D341Med (cell line): ENCODE results near the gene TRAIP.
"Not testable (repeated sequence)": the region's sequence is repeated elsewhere in the genome, so short reads cannot be mapped to it uniquely, and the experiment has no call there.

ENCODE experiments used
- DNase-seq: peaks from one replicate; pipeline ENCODE4 v3.0.0; 2012; ENCODE audit warnings: low spot score

Gene TRAIP

DNA sequence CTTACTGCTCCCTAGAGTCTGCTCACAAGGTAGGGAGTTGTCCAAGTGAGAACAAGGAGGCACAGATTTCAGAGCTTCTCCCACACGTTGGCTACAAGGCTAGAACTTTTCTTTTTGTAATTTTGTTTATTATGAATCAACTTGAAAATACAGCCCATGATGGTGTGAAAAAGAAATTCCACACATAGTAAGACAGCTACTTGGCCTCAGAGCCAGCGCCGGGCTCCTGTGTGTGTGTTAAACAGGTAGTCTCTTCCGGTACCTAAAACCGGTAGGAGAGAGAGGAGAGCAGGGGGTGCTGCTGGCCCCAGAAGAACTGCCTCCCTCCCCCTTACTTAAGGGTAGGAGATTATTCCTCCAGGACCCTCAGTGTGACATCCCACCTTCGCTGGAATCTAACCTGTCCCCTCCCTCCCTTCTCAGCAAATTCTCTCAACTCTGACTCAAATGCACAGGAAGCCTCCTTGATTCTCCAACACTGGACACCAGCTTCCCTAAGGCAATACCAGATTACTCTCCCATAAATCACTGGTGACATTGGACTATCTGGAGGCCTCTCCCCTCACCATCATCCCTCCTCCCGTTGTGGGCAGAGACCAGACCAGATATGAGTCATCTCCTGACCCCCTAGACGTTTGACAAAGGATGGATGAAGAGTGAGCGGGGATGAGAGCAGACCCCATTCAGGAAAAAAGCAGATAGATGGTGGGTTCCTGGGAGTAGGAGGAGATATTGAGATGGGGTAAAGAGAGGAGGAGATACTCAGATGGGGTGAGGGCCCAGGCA lies 65.5 kb downstream of the TRAIP start:
- no peak for DNase-seq

DNA sequence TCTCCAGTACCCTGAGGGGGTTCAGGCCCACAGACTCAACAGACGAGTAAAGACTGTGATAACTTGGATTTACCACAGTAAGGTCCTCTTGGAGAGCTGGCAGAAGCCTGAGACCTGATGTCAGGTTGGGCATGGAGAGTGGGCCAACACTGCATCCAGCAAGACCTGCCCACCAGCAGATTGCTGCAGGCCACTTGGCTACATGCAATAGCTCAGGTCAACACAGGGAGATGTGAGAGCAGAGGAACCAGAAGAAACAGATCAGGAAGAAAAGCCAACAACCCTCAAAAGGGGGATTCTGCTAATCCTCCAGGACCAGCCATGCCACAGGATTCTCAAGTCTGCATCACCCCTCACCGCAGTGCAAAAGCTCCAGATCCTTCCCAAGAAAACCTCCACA lies 68.3 kb downstream of the TRAIP start:
- DNase-seq, result no peak

DNA sequence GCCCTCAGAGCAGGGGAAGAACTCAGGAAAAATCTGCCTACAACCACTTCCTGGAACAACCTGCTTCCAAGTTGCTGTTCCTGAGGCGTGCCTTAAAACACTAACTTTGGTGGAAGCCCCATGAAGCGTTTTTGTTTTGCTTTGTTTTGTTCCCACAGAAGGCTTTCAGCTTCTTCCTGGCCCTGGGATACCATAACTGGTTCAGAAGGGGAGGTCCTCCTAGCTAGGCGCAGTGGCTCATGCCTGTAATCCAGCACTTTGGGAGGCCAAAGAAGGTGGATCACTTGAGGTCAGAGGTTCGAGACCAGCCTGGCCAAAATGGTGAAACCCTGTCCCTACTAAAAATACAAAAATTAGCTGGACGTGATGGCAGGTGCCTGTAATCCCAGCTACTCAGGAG lies 68.8 kb downstream of the TRAIP start:
- no peak for DNase-seq

DNA sequence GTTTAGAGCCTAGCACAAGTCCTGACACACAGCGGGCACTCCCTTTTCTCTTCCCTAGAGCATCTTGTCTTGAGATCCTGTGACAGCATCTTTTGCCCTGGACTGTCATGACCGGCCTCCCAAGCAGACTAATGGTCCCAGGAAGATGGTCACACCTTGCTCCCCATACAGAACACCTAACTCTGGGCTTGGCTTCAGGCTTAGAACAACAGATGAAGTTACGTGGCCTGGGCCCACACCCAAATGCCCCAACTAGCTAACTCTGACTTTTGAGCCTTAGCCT lies 69.2 kb downstream of the TRAIP start:
- no peak for DNase-seq

DNA sequence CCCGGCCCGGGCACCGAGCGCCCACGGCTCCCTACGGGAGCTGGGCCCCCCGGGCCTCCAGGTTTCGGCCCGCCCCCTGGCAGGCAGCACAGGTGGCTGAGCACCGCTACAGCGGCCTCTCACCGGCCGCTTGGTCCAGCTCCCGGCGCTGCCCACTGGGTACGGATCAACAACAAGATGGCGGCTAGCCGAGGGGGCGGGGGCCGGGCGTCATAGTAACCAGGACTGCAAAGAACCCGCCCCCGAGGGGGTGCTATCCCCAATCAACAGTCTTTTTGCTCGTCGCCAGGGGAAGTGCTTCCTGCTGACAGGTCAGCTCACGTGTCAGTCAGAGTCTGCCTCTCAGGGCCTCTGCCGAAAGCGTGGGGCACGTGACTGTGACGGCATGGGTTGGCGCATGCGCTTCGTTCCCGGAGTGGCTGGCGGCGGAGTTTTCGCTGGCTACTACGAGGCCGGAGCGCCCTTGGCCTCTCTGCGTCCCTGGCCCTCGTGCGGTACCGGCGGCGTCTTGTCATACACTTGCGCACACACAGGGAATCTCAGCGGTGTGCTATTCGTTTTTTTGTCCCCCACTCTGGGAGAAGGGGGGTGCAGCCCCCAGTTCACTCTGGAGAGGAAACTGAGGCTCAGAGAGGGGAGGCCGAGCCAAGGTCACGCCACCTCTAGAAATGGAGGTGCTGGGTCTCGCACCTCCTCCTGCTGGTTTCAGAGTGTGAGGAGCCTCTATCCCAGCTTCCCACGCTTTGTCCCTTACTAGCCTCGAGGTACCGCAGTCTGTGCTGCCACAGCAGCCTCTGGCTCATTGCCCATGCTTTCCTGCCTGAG lies 69.8 kb downstream of the TRAIP start, which contains the start of gene IP6K1:
IP6K1 (minus strand) TSS at position 186 of the 825 bp plus-strand sequence. CDS start 38,502 bp downstream, outside the sequence.
- peak; percentile 99 for DNase-seq

DNA sequence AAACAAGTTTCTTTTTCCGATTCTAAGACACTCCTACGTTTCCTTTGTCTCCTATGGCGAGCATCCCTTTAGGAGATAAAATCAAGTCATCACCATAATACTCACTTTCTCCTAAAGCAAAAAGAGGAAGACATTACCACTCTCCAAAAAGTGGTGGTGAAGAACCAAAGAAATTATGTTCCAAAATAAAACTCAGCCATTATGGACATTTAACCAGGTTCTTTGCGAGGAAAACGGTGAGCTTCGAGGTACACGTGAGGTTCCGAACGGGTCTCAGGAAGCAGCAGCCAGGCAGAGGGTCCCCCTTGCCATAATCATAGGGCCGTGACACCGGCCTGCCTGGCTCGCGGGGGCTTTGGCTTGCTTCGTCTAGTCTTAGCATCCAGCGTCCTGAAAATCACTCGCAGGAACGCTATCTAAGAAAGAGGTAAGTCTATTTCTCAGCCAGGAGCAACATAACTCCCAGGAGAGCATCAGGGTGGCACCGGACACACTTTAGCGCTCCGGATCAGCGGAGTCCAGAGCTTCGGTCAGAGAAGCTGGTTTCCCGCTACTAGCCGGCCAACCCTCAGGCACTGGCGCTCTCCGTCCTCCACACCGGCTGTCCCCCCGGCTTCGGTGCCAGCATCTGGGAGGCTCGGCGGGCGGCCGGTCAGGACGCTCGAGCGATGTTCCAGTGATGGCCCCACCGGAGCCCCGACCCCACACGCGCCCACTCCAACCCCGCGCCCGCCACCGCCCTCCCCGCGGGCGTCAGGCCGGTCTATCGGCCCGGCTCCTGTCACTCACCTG lies 70.6 kb downstream of the TRAIP start:
- DNase-seq, result peak; percentile 54

DNA sequence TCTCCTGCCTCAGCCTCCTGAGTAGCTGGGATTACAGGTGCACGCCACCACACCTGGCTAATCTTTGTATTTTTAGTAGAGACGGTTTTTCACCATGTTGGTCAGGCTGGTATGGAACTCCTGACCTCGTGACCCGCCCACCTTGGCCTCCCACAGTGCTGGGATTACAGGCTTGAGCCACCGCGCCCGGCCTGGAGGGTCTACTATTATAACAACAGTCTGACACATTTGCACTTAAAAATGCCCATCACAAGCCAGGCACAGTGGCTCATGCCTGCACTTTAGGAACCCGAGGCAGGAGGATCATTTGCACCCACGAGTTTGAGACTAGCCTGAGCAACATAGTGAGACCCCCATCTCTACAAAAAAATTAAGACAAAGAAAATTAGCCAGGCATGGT lies 74.1 kb downstream of the TRAIP start:
- not testable (repeated sequence) for DNase-seq

DNA sequence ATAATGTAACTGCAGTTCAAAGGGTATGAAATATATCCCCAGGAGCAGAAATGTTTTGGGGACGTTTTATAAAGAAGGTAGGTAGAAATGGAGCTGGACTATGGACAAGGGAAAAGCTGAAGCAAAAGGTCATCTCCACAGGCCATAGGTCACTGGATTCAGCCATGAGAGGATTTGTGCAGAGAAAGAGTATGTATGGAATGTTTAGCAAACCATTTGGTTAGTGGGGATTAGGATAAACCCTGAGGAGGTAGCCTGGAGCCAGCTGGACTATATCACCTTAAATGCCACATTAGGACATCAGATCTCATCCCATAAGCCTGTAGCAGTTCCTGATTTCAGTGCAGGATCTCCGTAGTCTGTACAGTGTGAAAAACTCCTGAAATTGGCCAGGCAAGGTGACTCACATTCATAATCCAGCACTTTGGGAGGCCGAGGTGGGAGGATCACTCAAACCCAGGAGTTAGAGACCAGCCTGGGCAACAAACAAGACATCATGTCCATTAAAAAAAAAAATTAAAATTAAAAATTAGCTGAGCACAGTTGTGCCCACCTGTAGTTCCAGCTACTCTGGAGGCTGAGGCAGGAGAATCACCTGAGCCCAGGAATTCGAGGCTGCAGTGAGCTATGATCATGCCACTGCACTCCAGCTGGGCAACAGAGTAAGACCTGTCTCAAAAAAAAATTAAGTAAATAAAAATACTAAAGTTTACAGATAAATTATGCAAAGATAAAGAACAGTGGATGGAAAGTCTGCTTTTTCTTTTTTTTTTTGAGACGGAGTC lies 74.8 kb downstream of the TRAIP start:
- DNase-seq, result peak; percentile 22

DNA sequence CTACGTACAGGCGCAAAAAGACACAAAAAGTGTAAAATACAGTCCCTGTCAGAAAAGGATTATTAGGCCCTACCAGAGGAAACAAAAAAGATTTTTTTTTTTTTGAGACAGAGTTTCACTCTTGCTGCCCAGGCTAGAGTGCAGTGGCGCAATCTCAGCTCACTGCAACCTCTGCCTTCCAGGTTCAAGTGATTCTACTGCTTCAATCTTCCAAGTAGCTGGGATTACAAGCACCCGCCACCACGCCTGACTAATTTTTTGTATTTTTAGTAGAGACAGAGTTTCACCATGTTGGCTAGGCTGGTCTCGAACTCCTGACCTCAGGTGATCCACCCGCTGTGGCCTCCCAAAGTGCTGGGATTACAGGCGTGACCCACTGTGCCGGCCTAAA lies 75.4 kb downstream of the TRAIP start:
- DNase-seq, result not testable (repeated sequence)

DNA sequence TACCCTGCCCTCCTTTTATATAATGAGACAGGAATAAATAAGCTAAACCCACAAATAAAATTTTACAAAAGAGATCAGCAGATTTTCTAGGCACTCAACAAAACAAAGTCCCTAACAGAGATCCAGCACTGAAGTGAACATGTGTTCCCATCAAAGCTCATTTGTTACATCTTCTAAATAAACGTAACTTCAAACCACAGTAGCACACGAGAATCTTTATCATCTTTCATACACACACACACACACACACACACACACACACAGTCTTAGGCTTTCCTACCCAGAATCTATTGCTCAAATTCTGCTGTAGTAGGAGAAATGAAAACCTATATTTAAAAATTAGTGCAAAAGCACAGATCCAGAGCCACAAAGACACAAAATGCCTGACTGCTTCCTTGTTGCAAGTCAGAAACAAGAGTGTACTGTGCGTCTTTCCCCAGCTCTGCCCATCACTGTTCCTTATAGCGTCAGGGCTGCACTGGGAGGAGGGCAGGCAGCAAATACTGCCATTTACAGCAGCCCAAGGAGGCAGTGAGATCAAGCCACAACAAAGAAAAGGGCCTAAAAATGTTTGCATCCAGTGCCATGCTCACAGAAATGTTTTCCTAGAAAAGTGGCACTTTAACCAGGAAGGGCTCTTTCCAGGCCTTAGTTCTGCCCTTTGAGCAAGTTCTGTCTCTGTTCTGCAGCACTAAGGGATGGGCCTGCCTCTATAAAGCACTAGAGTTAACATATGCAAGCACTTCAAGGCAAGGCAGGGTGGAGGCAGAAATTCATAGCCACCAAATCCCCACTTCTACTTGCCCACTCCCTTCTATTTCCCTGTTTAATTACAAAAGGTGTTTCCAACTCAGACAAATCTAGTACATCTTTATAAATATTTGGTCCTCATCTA lies 76.0 kb downstream of the TRAIP start:
- DNase-seq, result no peak

DNA sequence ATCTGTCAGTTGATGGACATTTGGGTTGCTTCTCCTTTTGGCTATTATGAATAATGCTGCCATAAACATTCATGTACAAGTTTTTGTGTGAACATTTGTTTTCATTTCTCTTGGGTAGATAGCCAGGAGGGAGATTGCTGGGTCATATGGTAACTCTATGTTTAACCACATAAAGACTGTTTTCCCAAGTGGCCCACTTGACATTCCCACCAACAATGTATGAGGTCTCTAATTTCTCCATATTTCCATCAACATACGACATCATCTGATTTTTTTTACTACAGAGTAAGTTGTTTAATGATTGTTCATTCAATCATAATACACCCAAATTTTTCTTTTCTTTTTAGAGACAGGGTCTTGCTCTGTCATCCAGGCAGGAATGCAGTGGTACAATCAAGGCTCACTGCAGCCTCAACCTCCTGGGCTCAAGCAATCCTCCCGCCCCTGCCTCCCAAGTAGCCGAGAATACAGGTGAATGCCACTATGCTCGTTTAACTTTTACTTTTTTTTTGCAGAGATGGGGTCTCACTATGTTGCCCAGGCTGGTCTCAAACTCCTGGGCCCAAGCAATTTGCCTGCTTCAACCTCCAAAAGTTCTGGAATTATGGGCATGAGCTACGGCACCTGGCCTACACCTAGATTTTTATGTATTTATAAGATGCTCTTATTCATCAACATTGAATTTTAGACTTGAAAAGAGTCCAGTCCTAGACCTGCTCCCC lies 76.8 kb downstream of the TRAIP start:
- no peak for DNase-seq
